SK-N-SH (cell line): Measurements from ENCODE around the gene C7. TPM values are rescaled to one million over a fixed set of nuclear protein-coding genes. Genes with fewer than 3 reads are reported as not detected.

Experiments used
- CTCF ChIA-PET: fragments of 300-600, 350-600 bp; formaldehyde crosslinking; extraction: SDS; loops from one replicate; lab custom pipeline; 2021; lab: Yijun Ruan, JAX
- POLR2A ChIA-PET: fragments of 350-600 bp; sonication (Branson Sonifier 250); formaldehyde crosslinking; extraction: SDS; loops from one replicate; lab custom pipeline; 2020; ENCODE audit warnings: antibody characterized with exemption, inconsistent platforms; lab: Yijun Ruan, JAX
- DNase-seq: peaks from one replicate; pipeline ENCODE4 v3.0.0; 2012
- H2AFZ ChIP-seq: fragments of 200-600 bp; sonication (generic); 2 replicates; pipeline ENCODE4 v1.8.1; 2016; ENCODE audit warnings: antibody characterized with exemption, mild to moderate bottlenecking, low read depth
- H3F3A ChIP-seq: fragments of 200-600 bp; sonication (generic); replicated peaks from 2 replicates; pipeline ENCODE3; 2016; ENCODE audit warnings: antibody characterized with exemption, mild to moderate bottlenecking; ENCODE audit not compliant: insufficient read depth
- H3K27ac ChIP-seq, 2 experiments: fragments of 200-500 bp in 1 of 2; fragments of 200-600 bp in 1 of 2; sonication (Bioruptor generic) in 1 of 2; sonication (generic), shearing (Covaris generic) in 1 of 2; 2 replicates each; pipeline versions ENCODE4 v1.5.1 to v1.6.1; 2014 to 2016; ENCODE audit warnings: low read depth in 2 of 2, inconsistent platforms in 1 of 2, low read length in 1 of 2, mild to moderate bottlenecking in 1 of 2, mixed read lengths in 1 of 2
- H3K27me3 ChIP-seq: fragments of 200-600 bp; sonication (generic), shearing (Covaris generic); 2 replicates; pipeline ENCODE4 v1.6.1; 2016; ENCODE audit warnings: mixed run types; ENCODE audit not compliant: insufficient read depth
- H3K36me3 ChIP-seq, 2 experiments: fragments of 200-500 bp in 1 of 2; fragments of 200-600 bp in 1 of 2; sonication (Bioruptor generic) in 1 of 2; sonication (generic) in 1 of 2; replicated peaks in 1 of 2; 2 replicates each; pipeline versions ENCODE3 to v1.5.1; 2014 to 2016; ENCODE audit warnings: low read length in 1 of 2, mild to moderate bottlenecking in 1 of 2; ENCODE audit not compliant: insufficient read depth in 2 of 2, control insufficient read depth in 1 of 2
- H3K4me1 ChIP-seq, 2 experiments: fragments of 200-500 bp in 1 of 2; fragments of 200-600 bp in 1 of 2; sonication (Bioruptor generic) in 1 of 2; sonication (generic), shearing (Covaris generic) in 1 of 2; 2 replicates each; pipeline versions ENCODE4 v1.5.1 to v1.6.1; 2014 to 2016; ENCODE audit warnings: low read depth in 1 of 2, low read length in 1 of 2, mixed run types in 1 of 2; ENCODE audit not compliant: insufficient read depth in 2 of 2, control insufficient read depth in 1 of 2
- H3K4me2 ChIP-seq: fragments of 200-600 bp; sonication (generic), shearing (Covaris generic); 2 replicates; pipeline ENCODE4 v1.6.1; 2017; ENCODE audit warnings: mixed run types
- H3K4me3 ChIP-seq, 2 experiments: fragments of 200-500 bp in 1 of 2; fragments of 200-600 bp in 1 of 2; sonication (Bioruptor generic) in 1 of 2; sonication (generic), shearing (Covaris generic) in 1 of 2; 2 replicates each; pipeline versions ENCODE4 v1.5.1 to v1.8.1; 2014 to 2016; ENCODE audit warnings: low read depth in 2 of 2, inconsistent platforms in 1 of 2, low read length in 1 of 2, mild to moderate bottlenecking in 1 of 2, mixed read lengths in 1 of 2, moderate library complexity in 1 of 2
- H3K79me2 ChIP-seq: fragments of 200-600 bp; sonication (generic); 2 replicates; pipeline ENCODE4 v1.8.1; 2017; ENCODE audit warnings: mild to moderate bottlenecking; ENCODE audit not compliant: insufficient read depth
- H3K9ac ChIP-seq: fragments of 200-600 bp; sonication (generic); 2 replicates; pipeline ENCODE4 v1.6.1; 2017; ENCODE audit warnings: mixed run types
- H3K9me2 ChIP-seq: fragments of 200-600 bp; sonication (generic); 2 replicates; pipeline ENCODE4 v1.6.1; 2017; ENCODE audit warnings: mixed run types
- H3K9me3 ChIP-seq: fragments of 200-600 bp; sonication (generic); 2 replicates; pipeline ENCODE4 v1.6.1; 2017; ENCODE audit warnings: mixed run types, mild to moderate bottlenecking, moderate library complexity
- H4K20me1 ChIP-seq: fragments of 200-600 bp; sonication (generic); 2 replicates; pipeline ENCODE4 v1.6.1; 2017; ENCODE audit warnings: mild to moderate bottlenecking, mixed run types; ENCODE audit not compliant: insufficient read depth
- EZH2phosphoT487 ChIP-seq: fragments of 200-600 bp; sonication (generic); IDR thresholded peaks from 2 replicates; pipeline ENCODE4 v1.6.1; 2017; ENCODE audit warnings: low read depth, mixed run types, mild to moderate bottlenecking, antibody characterized with exemption, moderate library complexity, borderline replicate concordance
- GATA2 ChIP-seq: sonication (generic); formaldehyde crosslinking; IDR thresholded peaks from 2 replicates; pipeline ENCODE4 v1.5.0; 2020; ENCODE audit warnings: mild to moderate bottlenecking, missing genetic modification reagents
- IRF3 ChIP-seq: fragments of 150-350 bp; IDR thresholded peaks from 2 replicates; pipeline ENCODE4 v1.6.1; 2016; ENCODE audit warnings: mild to moderate bottlenecking, low read depth, low read length
- NRF1 ChIP-seq: IDR thresholded peaks from 2 replicates; pipeline ENCODE4 v1.6.1; 2012; ENCODE audit warnings: low read depth, mild to moderate bottlenecking, low read length
- PBX3 ChIP-seq: IDR thresholded peaks from 2 replicates; pipeline ENCODE4; 2012
- REST ChIP-seq: IDR thresholded peaks from 2 replicates; pipeline ENCODE4 v1.6.1; 2012; ENCODE audit warnings: mild to moderate bottlenecking, low read depth, low read length, moderate library complexity
- RXRA ChIP-seq: IDR thresholded peaks from 2 replicates; pipeline ENCODE4 v1.4.0; 2012; ENCODE audit warnings: low read depth, mild to moderate bottlenecking, borderline replicate concordance
- TAF1 ChIP-seq: IDR thresholded peaks from 2 replicates; pipeline ENCODE4 v1.6.1; 2012; ENCODE audit warnings: low read depth, mild to moderate bottlenecking, low read length, moderate library complexity, borderline replicate concordance
- TEAD4 ChIP-seq: IDR thresholded peaks from 2 replicates; pipeline ENCODE4 v1.4.0; 2012; ENCODE audit warnings: mild to moderate bottlenecking, borderline replicate concordance; ENCODE audit not compliant: insufficient read depth
- USF1 ChIP-seq: IDR thresholded peaks from 2 replicates; pipeline ENCODE4 v1.4.0; 2012; ENCODE audit warnings: low read depth, borderline replicate concordance
- ZBTB33 ChIP-seq: IDR thresholded peaks from 2 replicates; pipeline ENCODE4 v1.4.0; 2012; ENCODE audit warnings: low read depth, borderline replicate concordance
- WGBS: methylation state at CpG from one replicate; pipeline ENCODE4 v1.1.6; 2017; ENCODE audit warnings: low lambda C conversion rate; 5-methylcytosine and 5-hydroxymethylcytosine counted together
- polyA plus RNA-seq, 3 experiments: library from polyadenylated mRNA; depleted of rRNA; stranded (reverse); fragments of >200 nt; gene quantifications; 2 replicates each; pipeline ENCODE4 v1.2.3, GENCODE V29; 2012

The C7 gene
- polyA plus RNA-seq, 1 of the 3 experiments (the other 2 are of a cell fraction) = 11.1 TPM

- Histone ChIP-seq H3K4me2 (no peak overlapping the region), H2AFZ (no peak overlapping the region), H3K27me3 (no peaks in the 10 kb centered on the region), H3K36me3 (no peaks in the 10 kb centered on the region), H3K4me1 (no peaks in the 10 kb centered on the region), H3K27ac (no peak overlapping the region), H4K20me1 (no peaks in the 10 kb centered on the region)
- POLR2A ChIA-PET = interaction anchor here (0.6 kb wide), 1 partner anchor 682 kb away, joined by 4 read pairs; no protein-coding TSS in a partner anchor
- 4% methylated on average over 2 of the region's 2 CpGs for WGBS
- no peak for DNase-seq
- TF ChIP-seq EZH2phosphoT487 = no peak
- no peak for TF ChIP-seq TEAD4
- TF ChIP-seq IRF3 = no peak
- TF ChIP-seq REST = no peak
- TF ChIP-seq PBX3 = no peak
- TF ChIP-seq USF1 = no peak
- no peak for TF ChIP-seq NRF1
- TF ChIP-seq ZBTB33 = no peak
- TF ChIP-seq TAF1 = no peak
- no peak for TF ChIP-seq GATA2 (CRISPR knock-in tag)
- TF ChIP-seq RXRA = no peak
- TF ChIP-seq, all 33 proteins: peak for 0
- Histone ChIP-seq H3K9me2 (no peaks in the 10 kb centered on the region), H3K9ac (no peak overlapping the region), H3K9me3 (no peaks in the 10 kb centered on the region), H3F3A (no peaks in the 10 kb centered on the region), H3K4me3 (no peak overlapping the region), H3K79me2 (no peaks in the 10 kb centered on the region)
- CTCF ChIA-PET = no interaction called here
These were observed 82.1 kb downstream of the C7 start for GRCh38 chr5:40991168-40991980.
